ENCODE data around the gene SOHLH1.

DNA sequence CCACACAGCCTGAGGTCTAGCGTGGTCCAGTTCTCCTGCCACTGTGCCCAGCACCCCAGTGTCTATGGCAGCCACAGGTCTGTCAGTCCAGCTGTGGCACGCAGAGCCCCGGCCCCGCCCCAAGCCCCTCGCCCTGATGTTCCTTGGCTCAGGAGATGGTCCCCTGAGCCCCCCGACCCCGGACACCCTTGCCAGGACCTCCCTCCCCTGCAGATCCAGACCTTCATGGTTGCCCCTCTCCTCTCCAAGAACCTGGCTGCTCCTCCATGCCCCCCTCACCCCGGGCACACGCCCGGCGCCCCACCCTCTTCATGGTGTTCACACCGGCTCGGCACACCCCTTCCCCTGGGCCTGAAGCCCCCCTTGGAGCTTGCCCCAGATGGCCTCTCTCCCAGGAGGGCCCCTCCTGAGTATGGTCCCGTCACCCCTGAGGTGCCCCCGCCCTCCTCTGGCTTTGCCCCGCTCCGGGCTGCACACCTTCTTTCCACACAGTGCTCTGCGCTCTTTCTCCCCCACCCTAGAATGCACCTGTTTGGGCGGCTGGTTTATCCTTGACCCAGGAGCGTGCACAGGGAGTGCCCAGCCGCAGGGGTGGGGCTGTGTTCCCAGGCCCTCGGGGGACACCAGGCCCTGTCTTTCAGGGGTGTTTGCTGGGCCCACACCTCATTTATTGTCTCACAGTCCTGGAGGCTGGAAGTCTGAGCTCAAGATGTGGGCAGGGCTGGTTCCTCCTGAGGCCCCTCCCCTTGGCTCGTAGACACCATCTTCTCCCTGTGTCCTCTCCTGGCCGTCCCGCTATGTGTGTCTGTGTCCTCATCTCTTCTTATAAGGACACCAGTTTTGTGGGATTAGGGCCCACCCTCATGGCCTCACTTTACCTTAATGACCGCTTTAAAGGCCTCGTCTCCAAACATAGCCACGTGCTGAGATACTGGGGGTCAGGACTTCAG lies 40.3 kb upstream of the SOHLH1 start:
- TF ChIP-seq POLR2A (IDR thresholded peaks at IDR 0.05; ENCODE audit: borderline replicate concordance, extremely low read depth, insufficient read depth, insufficient read length), result no peak
- TF ChIP-seq, protein P1, sequence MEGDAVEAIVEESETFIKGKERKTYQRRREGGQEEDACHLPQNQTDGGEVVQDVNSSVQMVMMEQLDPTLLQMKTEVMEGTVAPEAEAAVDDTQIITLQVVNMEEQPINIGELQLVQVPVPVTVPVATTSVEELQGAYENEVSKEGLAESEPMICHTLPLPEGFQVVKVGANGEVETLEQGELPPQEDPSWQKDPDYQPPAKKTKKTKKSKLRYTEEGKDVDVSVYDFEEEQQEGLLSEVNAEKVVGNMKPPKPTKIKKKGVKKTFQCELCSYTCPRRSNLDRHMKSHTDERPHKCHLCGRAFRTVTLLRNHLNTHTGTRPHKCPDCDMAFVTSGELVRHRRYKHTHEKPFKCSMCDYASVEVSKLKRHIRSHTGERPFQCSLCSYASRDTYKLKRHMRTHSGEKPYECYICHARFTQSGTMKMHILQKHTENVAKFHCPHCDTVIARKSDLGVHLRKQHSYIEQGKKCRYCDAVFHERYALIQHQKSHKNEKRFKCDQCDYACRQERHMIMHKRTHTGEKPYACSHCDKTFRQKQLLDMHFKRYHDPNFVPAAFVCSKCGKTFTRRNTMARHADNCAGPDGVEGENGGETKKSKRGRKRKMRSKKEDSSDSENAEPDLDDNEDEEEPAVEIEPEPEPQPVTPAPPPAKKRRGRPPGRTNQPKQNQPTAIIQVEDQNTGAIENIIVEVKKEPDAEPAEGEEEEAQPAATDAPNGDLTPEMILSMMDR (IDR thresholded peaks at IDR 0.05 in 2 of 3, conservative IDR thresholded peaks at IDR 0.05 in 1 of 3; ENCODE audit: borderline replicate concordance in 1 of 3, insufficient read depth in 1 of 3, low read depth in 2 of 3, low read length in 2 of 3), result no peak
- TF ChIP-seq, protein P2, sequence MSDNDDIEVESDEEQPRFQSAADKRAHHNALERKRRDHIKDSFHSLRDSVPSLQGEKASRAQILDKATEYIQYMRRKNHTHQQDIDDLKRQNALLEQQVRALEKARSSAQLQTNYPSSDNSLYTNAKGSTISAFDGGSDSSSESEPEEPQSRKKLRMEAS (IDR thresholded peaks at IDR 0.05), result no peak
- TF ChIP-seq SIN3A (IDR thresholded peaks at IDR 0.05; ENCODE audit: low read depth), result no peak
- TF ChIP-seq EZH2 (IDR thresholded peaks at IDR 0.05), result no peak
- TF ChIP-seq POLR2AphosphoS5 (IDR thresholded peaks at IDR 0.05; ENCODE audit: low read depth, low read length), result no peak
- TF ChIP-seq EGR1 (IDR thresholded peaks at IDR 0.05; ENCODE audit: low read depth), result no peak
- no peak for TF ChIP-seq RAD21 (IDR thresholded peaks at IDR 0.05; ENCODE audit: low read depth)

All from HCT116 (cell line).